ENCODE results near the gene EIF4E2.
A peak's percentile ranks its signal among the peaks of the same experiment; 100 is the strongest.

The EIF4E2 gene

DNA sequence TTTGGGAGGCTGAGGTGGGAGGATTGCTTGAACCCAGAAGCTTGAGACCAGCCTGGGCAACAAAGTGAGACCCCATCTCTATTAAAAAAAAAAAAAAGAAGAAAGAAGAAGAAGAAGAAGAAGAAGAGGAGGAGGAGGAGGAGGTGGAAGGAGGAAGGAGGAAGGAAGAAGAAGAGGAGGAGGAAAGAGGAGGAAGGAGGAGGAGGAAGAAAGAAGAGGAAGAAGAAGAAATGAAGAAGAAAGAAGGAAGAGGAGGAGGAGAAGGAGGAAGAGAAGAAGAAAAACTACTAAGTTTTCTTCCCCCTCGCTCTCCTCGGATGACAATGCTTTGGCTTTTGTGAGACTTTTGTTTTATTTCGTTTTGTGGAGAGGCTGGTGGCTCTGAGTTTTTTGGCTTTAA, 52.8 kb downstream of the EIF4E2 start:
- DNase-seq: no peak

DNA sequence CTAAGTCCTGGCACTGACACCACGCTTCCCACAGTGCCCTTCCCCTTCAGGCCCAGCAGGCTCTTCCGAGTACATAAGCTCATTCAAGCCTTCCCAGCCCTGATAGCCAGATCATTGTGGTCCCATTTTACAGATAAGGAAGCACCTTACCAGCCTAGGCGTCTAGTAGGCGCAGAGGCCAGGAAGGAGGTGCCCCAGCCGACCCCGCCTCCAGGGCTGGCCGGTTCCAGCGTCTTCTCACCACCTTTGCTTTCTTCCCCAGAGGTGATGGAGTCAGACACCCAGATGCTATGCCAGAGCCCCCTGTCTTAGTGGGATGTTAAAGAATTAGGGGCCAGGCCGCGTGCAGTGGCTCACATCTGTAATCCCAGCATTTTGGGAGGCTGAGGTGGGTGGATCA, 54.0 kb downstream of the EIF4E2 start:
- DNase-seq: no peak

DNA sequence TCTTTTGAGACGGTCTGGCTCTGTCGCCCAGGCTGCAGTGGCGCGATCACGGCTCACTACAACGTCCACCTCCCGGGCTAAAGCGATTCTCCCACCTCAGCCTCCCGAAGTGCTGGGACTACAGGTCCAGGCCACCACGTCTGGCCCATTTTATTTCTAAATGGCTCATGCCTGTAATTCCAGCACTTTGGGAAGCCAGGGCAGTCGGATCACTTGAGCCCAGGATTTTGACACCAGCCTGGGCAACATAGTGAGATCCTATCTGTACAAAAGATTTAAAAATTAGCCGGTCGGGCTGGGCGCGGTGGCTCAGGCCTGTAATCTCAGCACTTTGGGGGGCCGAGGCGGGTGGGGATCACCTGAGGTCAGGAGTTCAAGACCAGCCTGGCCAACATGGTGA, 56.5 kb downstream of the EIF4E2 start:
- no peak for DNase-seq

DNA sequence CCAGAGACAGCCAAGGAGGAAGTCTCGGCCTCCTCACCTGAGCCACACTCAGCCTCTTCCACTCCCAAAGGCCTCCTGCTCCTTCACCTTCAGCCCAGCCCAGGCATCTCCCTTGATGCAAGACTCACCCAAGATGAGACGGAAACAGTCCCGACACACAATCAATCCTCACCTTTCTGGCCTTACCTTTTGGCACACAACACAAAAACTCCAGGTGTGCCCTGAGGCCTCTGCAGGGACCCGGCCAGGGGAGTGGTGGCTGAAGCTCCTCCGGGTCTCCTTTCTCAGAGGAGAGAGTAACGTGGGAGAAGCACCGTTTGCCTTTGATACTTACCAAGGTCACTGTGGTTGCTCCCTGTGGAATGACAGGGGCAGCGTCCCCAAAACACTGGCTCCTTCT, 59.1 kb downstream of the EIF4E2 start:
- no peak for DNase-seq

DNA sequence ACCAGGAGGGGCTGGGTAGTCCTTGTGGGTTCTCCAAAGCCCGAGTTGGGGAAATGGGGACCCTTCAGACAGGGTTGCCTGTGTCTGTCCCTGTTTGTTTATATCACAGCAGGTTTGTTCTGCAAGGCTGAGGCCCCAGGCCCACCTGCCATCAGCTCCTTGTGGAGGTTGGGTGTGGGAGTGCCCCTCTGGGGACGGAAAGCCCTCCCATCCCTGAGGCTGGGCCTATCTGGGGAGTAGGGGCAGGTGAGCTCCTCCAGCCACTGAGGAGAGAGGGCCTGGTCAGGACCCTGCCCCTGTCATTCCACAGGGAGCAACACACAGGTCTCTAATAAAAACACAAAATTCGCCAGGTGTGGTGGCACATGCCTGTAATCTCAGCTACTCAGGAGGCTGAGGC, 59.6 kb downstream of the EIF4E2 start:
- no peak for DNase-seq

DNA sequence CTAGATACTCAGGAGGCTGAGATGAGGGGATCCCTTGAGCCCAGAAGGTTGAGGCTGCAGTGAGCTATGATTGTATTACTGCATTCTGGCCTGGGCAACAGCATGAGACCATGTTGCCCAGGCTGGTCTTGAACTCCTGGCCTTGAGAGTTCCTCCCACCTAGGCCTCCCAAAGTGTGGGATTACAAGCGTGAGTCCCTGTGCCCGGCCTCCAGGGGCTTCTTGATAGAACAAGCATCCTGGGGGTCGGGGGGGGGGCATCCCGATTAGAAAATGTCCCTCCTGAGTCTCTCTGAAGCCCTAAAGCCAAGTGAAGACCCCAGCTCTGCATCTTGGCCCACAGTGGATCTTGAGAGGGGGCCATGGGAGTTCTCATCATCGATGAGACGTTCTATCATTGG, 60.6 kb downstream of the EIF4E2 start:
- DNase-seq: no peak

DNA sequence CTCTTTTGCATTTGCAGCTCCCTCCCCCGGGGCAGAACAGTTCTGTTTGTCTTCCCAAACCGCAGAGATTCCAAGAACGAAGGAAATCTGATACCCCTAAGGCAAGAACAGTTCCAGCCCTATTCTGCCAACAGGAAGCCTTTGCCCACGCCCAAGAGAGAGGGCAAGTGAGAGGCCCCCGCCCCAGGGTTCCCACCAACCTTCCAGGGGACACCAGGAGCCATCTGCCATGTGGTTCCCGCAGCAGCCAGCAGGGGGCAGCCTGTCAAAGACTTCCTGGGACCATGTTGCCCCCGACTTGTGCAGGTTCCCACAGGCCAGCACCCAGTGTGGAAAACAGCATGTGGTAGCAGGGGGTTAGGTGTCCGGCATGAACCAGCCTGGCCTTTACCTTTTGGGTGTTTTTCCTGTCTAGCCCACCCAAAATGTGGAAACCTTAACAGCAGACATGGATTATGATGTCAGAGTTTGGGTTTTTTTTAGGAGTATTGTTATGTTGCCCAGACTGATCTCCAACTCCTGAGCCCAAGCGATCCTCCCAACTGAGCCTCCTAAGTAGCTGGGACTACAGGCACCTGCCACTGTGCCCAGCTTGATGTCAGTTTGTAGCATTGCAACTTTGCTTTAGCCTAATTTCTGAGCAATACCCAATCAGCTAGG, 61.2 kb downstream of the EIF4E2 start:
- DNase-seq: peak; percentile 70

DNA sequence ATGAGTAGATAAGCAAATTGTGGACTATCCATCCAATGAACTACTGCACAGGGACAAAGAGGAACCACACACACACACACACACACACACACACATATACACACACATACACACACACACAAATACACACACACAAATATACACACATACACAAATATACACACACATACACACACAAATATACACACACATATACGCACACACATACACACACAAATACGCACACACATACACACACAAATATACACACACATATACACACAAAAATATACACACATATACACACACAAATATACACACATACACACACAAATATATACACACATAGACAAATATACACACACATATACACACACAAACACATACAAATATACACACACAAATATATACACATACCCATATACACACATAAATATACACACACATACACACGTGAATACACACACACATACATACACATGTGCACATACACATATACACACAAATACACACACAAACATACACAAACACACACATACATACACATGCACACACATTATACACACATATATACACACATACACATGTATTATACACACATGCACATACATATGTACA, 63.1 kb downstream of the EIF4E2 start:
- no peak for DNase-seq

DNA sequence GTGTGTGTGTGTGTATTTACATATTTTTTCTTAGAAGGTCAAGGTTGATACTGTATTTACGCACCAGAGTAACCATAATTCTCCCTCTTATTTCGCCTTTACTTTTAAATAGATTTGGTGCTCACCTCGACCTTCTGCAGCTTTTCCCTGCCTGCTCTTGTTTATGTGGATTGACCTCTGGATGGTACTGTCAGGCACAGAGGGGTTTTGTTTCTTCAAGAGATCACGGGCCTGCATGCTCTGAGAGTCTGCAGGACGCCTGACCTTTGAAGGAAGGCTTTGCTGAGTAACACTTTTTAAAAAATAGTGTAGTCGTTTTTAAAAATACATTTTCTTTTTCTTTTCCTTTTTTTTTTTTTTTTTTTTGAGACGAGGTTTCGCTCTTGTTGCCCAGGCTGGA, 64.8 kb downstream of the EIF4E2 start:
- DNase-seq: no peak

All from stimulated activated CD4-positive, alpha-beta T cell treated with anti-CD3 and anti-CD28 coated beads, Interleukin-1b, Interleukin-23, amount 100 ng/mL, for 48 hours (primary cell).